Activated CD4-positive, alpha-beta T cell treated with anti-CD3 and anti-CD28 coated beads, Interleukin-2, amount 10 ng/mL, durations not matched to agents 24 days and 14 days (primary cell): ENCODE results near the gene EMCN. TPM values are rescaled to one million over a fixed set of nuclear protein-coding genes. Genes with fewer than 3 reads are reported as not detected.

Source experiments
- DNase-seq: peaks from one replicate; pipeline ENCODE4 v3.0.0; 2022
- H3K27ac Mint-ChIP-seq: one replicate; pipeline ENCODE4 v1.8.0; 2022; ENCODE audit warnings: mild to moderate bottlenecking, mixed read lengths
- H3K27me3 Mint-ChIP-seq: one replicate; pipeline ENCODE4 v1.8.0; 2022; ENCODE audit warnings: mixed read lengths
- H3K36me3 Mint-ChIP-seq: one replicate; pipeline ENCODE4 v1.8.0; 2022; ENCODE audit warnings: low read depth, mild to moderate bottlenecking, mixed read lengths
- H3K4me1 Mint-ChIP-seq: one replicate; pipeline ENCODE4 v1.8.0; 2021; ENCODE audit warnings: mixed read lengths
- H3K4me3 Mint-ChIP-seq: one replicate; pipeline ENCODE4 v1.8.0; 2022; ENCODE audit warnings: mild to moderate bottlenecking, moderate library complexity, mixed read lengths
- H3K9me3 Mint-ChIP-seq: one replicate; pipeline ENCODE4 v1.8.0; 2021; ENCODE audit warnings: mixed read lengths
- intact Hi-C: fragments of 100-400 bp; cut with micrococcal nuclease; formaldehyde crosslinking; loops from one replicate; pipeline ENCODE4 v1.15.1; 2023
- total RNA-seq: library from RNA; stranded (reverse); gene quantifications from 2 replicates; pipeline ENCODE4 v1.2.3, GENCODE V29; 2022

Gene EMCN
- total RNA-seq, 1 donor from 2014 or later = not detected

GRCh38 chr4:100511896-100512295 is 5.9 kb downstream of the EMCN start:
- DNase-seq = no peak
- H3K4me3 Mint-ChIP-seq = no peak overlapping the region
- no peaks in the 10 kb centered on the region for H3K36me3 Mint-ChIP-seq
- H3K4me1 Mint-ChIP-seq = no peaks in the 10 kb centered on the region
- intact Hi-C loops = no loop called here
- H3K9me3 Mint-ChIP-seq = no peaks in the 10 kb centered on the region
- H3K27me3 Mint-ChIP-seq = peaks cover 4% of the 10 kb centered on the region
- H3K27ac Mint-ChIP-seq = no peak overlapping the region

GRCh38 chr4:100510551-100510950 is 7.3 kb downstream of the EMCN start:
- no peaks in the 10 kb centered on the region for H3K36me3 Mint-ChIP-seq
- H3K4me3 Mint-ChIP-seq = no peak overlapping the region
- H3K27me3 Mint-ChIP-seq = peaks cover under 1% of the 10 kb centered on the region
- no peaks in the 10 kb centered on the region for H3K9me3 Mint-ChIP-seq
- DNase-seq = no peak
- intact Hi-C loops = no loop called here
- no peak overlapping the region for H3K27ac Mint-ChIP-seq
- no peaks in the 10 kb centered on the region for H3K4me1 Mint-ChIP-seq

- no peak for DNase-seq
- no peaks in the 10 kb centered on the region for H3K9me3 Mint-ChIP-seq
- H3K4me3 Mint-ChIP-seq = no peak overlapping the region
- no peak overlapping the region for H3K27ac Mint-ChIP-seq
- intact Hi-C loops = no loop called here
- no peaks in the 10 kb centered on the region for H3K4me1 Mint-ChIP-seq
- H3K36me3 Mint-ChIP-seq = no peaks in the 10 kb centered on the region
- no peaks in the 10 kb centered on the region for H3K27me3 Mint-ChIP-seq
Observed at GRCh38 chr4:100509386-100509785, 8.4 kb downstream of the EMCN start.

GRCh38 chr4:100508691-100509090 is 9.1 kb downstream of the EMCN start:
- Mint-ChIP-seq H3K4me1 (no peaks in the 10 kb centered on the region), H3K36me3 (no peaks in the 10 kb centered on the region), H3K4me3 (no peak overlapping the region), H3K9me3 (no peaks in the 10 kb centered on the region), H3K27ac (no peak overlapping the region), H3K27me3 (no peaks in the 10 kb centered on the region)
- intact Hi-C loops = no loop called here
- DNase-seq = no peak

GRCh38 chr4:100504086-100504874 is 13.5 kb downstream of the EMCN start:
- H3K4me1 Mint-ChIP-seq = no peaks in the 10 kb centered on the region
- no peaks in the 10 kb centered on the region for H3K27me3 Mint-ChIP-seq
- no peaks in the 10 kb centered on the region for H3K36me3 Mint-ChIP-seq
- no peaks in the 10 kb centered on the region for H3K9me3 Mint-ChIP-seq
- intact Hi-C loops = no loop called here
- DNase-seq = no peak
- no peak overlapping the region for H3K4me3 Mint-ChIP-seq
- no peak overlapping the region for H3K27ac Mint-ChIP-seq

GRCh38 chr4:100497791-100498190 is 20.0 kb downstream of the EMCN start:
- Mint-ChIP-seq H3K4me1 (no peaks in the 10 kb centered on the region), H3K9me3 (no peaks in the 10 kb centered on the region), H3K4me3 (no peak overlapping the region), H3K27ac (no peak overlapping the region), H3K27me3 (no peaks in the 10 kb centered on the region), H3K36me3 (no peaks in the 10 kb centered on the region)
- DNase-seq = no peak
- intact Hi-C loops = no loop called here

- Mint-ChIP-seq H3K27me3 (no peaks in the 10 kb centered on the region), H3K36me3 (no peaks in the 10 kb centered on the region), H3K4me3 (no peak overlapping the region), H3K9me3 (peaks cover 5% of the 10 kb centered on the region), H3K27ac (no peak overlapping the region), H3K4me1 (no peaks in the 10 kb centered on the region)
- DNase-seq = no peak
- intact Hi-C loops = no loop called here
Observed at GRCh38 chr4:100495074-100495473, 22.7 kb downstream of the EMCN start.

GRCh38 chr4:100494166-100494565 is 23.7 kb downstream of the EMCN start:
- no peaks in the 10 kb centered on the region for H3K27me3 Mint-ChIP-seq
- H3K4me3 Mint-ChIP-seq = no peak overlapping the region
- intact Hi-C loops = no loop called here
- H3K9me3 Mint-ChIP-seq = peaks cover 5% of the 10 kb centered on the region
- no peaks in the 10 kb centered on the region for H3K36me3 Mint-ChIP-seq
- no peak overlapping the region for H3K27ac Mint-ChIP-seq
- H3K4me1 Mint-ChIP-seq = no peaks in the 10 kb centered on the region
- DNase-seq = no peak

- Mint-ChIP-seq H3K4me3 (no peak overlapping the region), H3K36me3 (no peaks in the 10 kb centered on the region), H3K27ac (no peak overlapping the region), H3K9me3 (peaks cover 5% of the 10 kb centered on the region), H3K4me1 (no peaks in the 10 kb centered on the region), H3K27me3 (no peaks in the 10 kb centered on the region)
- DNase-seq = no peak
- intact Hi-C loops = no loop called here
Observed at GRCh38 chr4:100493756-100494155, 24.1 kb downstream of the EMCN start.

- H3K4me1 Mint-ChIP-seq = no peaks in the 10 kb centered on the region
- intact Hi-C loops = no loop called here
- H3K27me3 Mint-ChIP-seq = no peaks in the 10 kb centered on the region
- no peaks in the 10 kb centered on the region for H3K36me3 Mint-ChIP-seq
- DNase-seq = no peak
- no peak overlapping the region for H3K27ac Mint-ChIP-seq
- H3K9me3 Mint-ChIP-seq = peaks cover 5% of the 10 kb centered on the region
- no peak overlapping the region for H3K4me3 Mint-ChIP-seq
Observed at GRCh38 chr4:100492129-100492528, 25.7 kb downstream of the EMCN start.

- Mint-ChIP-seq H3K36me3 (no peaks in the 10 kb centered on the region), H3K27ac (no peak overlapping the region), H3K4me3 (no peak overlapping the region), H3K9me3 (peaks cover 5% of the 10 kb centered on the region), H3K4me1 (no peaks in the 10 kb centered on the region), H3K27me3 (peaks cover 4% of the 10 kb centered on the region)
- no peak for DNase-seq
- intact Hi-C loops = no loop called here
Observed at GRCh38 chr4:100489305-100489704, 28.5 kb downstream of the EMCN start.

GRCh38 chr4:100486496-100486895 is 31.3 kb downstream of the EMCN start:
- Mint-ChIP-seq H3K4me1 (no peaks in the 10 kb centered on the region), H3K9me3 (no peaks in the 10 kb centered on the region), H3K36me3 (no peaks in the 10 kb centered on the region), H3K4me3 (no peak overlapping the region), H3K27me3 (peaks cover 4% of the 10 kb centered on the region), H3K27ac (no peak overlapping the region)
- intact Hi-C loops = no loop called here
- DNase-seq = no peak

GRCh38 chr4:100483796-100484195 is 34.0 kb downstream of the EMCN start:
- Mint-ChIP-seq H3K36me3 (no peaks in the 10 kb centered on the region), H3K9me3 (no peaks in the 10 kb centered on the region), H3K27me3 (peaks cover 4% of the 10 kb centered on the region), H3K27ac (no peak overlapping the region), H3K4me1 (no peaks in the 10 kb centered on the region), H3K4me3 (no peak overlapping the region)
- intact Hi-C loops = no loop called here
- no peak for DNase-seq

- DNase-seq = no peak
- H3K36me3 Mint-ChIP-seq = no peaks in the 10 kb centered on the region
- H3K4me1 Mint-ChIP-seq = no peaks in the 10 kb centered on the region
- H3K4me3 Mint-ChIP-seq = no peak overlapping the region
- H3K9me3 Mint-ChIP-seq = no peaks in the 10 kb centered on the region
- no peak overlapping the region for H3K27ac Mint-ChIP-seq
- peaks cover 4% of the 10 kb centered on the region for H3K27me3 Mint-ChIP-seq
- intact Hi-C loops = no loop called here
Observed at GRCh38 chr4:100479971-100480370, 37.9 kb downstream of the EMCN start.

- Mint-ChIP-seq H3K4me3 (no peak overlapping the region), H3K36me3 (no peaks in the 10 kb centered on the region), H3K27me3 (no peaks in the 10 kb centered on the region), H3K27ac (no peak overlapping the region), H3K9me3 (no peaks in the 10 kb centered on the region), H3K4me1 (no peaks in the 10 kb centered on the region)
- DNase-seq = no peak
- intact Hi-C loops = no loop called here
Observed at GRCh38 chr4:100469555-100469954, 48.3 kb downstream of the EMCN start.
